Stomach (tissue), 4 donors: ENCODE measurements around the gene STRADA.

ENCODE experiments used
- CTCF ChIP-seq, 7 experiments: fragments of 450-650 bp in 4 of 7; fragments of 200-600 bp in 3 of 7; sonication (generic) in 3 of 7; IDR thresholded peaks; one replicate each; pipeline ENCODE4 v1.5.1; 2016 to 2019; ENCODE audit warnings: antibody characterized with exemption in 7 of 7, control low read depth in 2 of 7, mild to moderate bottlenecking in 1 of 7
- EP300 ChIP-seq: sonication (generic); formaldehyde crosslinking; IDR thresholded peaks from one replicate; pipeline ENCODE4 v1.6.1; 2017; ENCODE audit warnings: antibody characterized with exemption
- POLR2A ChIP-seq, 4 donors: fragments of 450-650 bp; IDR thresholded peaks; one replicate each; pipeline ENCODE4 v1.6.1; 2016; ENCODE audit warnings: antibody characterized with exemption in 4 of 4, control low read depth in 2 of 4, mild to moderate bottlenecking in 1 of 4, moderate library complexity in 1 of 4
- POLR2AphosphoS5 ChIP-seq, 3 donors: sonication (generic); formaldehyde crosslinking; IDR thresholded peaks; one replicate each; pipeline ENCODE4 v1.6.1; 2016; ENCODE audit warnings: antibody characterized with exemption in 3 of 3

- TF ChIP-seq CTCF (IDR thresholded peaks at IDR 0.05) (no peak), POLR2A (IDR thresholded peaks at IDR 0.05) (no peak), POLR2AphosphoS5 (IDR thresholded peaks at IDR 0.05) (no peak), EP300 (no peak)
Observed at GRCh38 chr17:63675231-63675606, 66.4 kb downstream of the STRADA start.
